Mononuclear cell (primary cell): ENCODE measurements around the gene OSBPL1A. TPM values are rescaled to one million over a fixed set of nuclear protein-coding genes. Genes with fewer than 3 reads are reported as not detected.

ENCODE experiments used
- H3K27me3 ChIP-seq: 2 replicates; pipeline ENCODE4 v1.6.0; 2011; ENCODE audit warnings: low read length, control low read depth; ENCODE audit not compliant: insufficient read depth
- H3K4me1 ChIP-seq: 2 replicates; pipeline ENCODE4 v1.5.1; 2011; ENCODE audit warnings: mild to moderate bottlenecking, low read length, control low read depth; ENCODE audit not compliant: insufficient read depth
- H3K4me3 ChIP-seq: 2 replicates; pipeline ENCODE4 v1.5.1; 2011; ENCODE audit warnings: mild to moderate bottlenecking, low read length, moderate library complexity
- H3K9me3 ChIP-seq: 2 replicates; pipeline ENCODE4 v1.5.1; 2011; ENCODE audit warnings: low read depth, mild to moderate bottlenecking, control low read depth, low read length
- total RNA-seq: library from RNA; depleted of rRNA; stranded (reverse); fragments of >200 nt; gene quantifications from one replicate; pipeline ENCODE4 v1.2.3, GENCODE V29; 2012

The OSBPL1A gene
- total RNA-seq, 1 donor = 4.2 TPM

GRCh38 chr18:24413148-24413547, 15.5 kb upstream of the OSBPL1A start:
- H3K4me3 ChIP-seq = no peak overlapping the region
- no peaks in the 10 kb centered on the region for H3K27me3 ChIP-seq
- H3K4me1 ChIP-seq = no peaks in the 10 kb centered on the region
- no peaks in the 10 kb centered on the region for H3K9me3 ChIP-seq

- Histone ChIP-seq H3K9me3 (no peaks in the 10 kb centered on the region), H3K4me3 (no peak overlapping the region)
Measured at GRCh38 chr18:24408496-24408895, 10.9 kb upstream of the OSBPL1A start.

GRCh38 chr18:24404591-24404990, 7.0 kb upstream of the OSBPL1A start:
- Histone ChIP-seq H3K27me3 (peaks cover 8% of the 10 kb centered on the region), H3K4me3 (no peak overlapping the region), H3K4me1 (no peaks in the 10 kb centered on the region), H3K9me3 (no peaks in the 10 kb centered on the region)

More at GRCh38 chr18:24408496-24408895, 10.9 kb upstream of the OSBPL1A start:
- no peaks in the 10 kb centered on the region for H3K4me1 ChIP-seq
- peaks cover 8% of the 10 kb centered on the region for H3K27me3 ChIP-seq

DNA sequence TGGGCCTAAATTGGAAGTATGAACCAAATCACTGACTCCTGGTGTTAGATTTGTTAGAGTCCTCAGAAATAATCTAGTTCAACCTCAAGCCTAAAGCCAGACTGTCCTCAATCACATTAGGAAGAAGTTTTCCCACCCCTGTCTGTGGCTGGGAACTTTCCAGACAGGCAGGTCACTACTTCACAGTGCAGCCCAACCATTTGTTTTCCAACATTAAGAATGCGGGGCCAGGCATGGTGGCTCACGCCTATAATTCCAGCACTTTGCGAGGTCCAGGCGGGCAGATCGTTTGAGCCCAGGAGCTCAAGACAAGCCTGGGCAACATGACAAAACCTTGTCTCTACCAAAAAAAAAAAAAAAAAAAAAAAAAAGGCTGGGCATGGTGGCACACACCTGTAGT, 5.5 kb upstream of the OSBPL1A start:
- Histone ChIP-seq H3K4me1 (peaks cover 6% of the 10 kb centered on the region), H3K27me3 (peaks cover 8% of the 10 kb centered on the region), H3K9me3 (no peaks in the 10 kb centered on the region), H3K4me3 (no peak overlapping the region)

GRCh38 chr18:24402209-24402785, 4.7 kb upstream of the OSBPL1A start:
- H3K27me3 ChIP-seq = peaks cover 8% of the 10 kb centered on the region
- H3K9me3 ChIP-seq = no peaks in the 10 kb centered on the region
- H3K4me3 ChIP-seq = no peak overlapping the region
- H3K4me1 ChIP-seq = peaks cover 12% of the 10 kb centered on the region

DNA sequence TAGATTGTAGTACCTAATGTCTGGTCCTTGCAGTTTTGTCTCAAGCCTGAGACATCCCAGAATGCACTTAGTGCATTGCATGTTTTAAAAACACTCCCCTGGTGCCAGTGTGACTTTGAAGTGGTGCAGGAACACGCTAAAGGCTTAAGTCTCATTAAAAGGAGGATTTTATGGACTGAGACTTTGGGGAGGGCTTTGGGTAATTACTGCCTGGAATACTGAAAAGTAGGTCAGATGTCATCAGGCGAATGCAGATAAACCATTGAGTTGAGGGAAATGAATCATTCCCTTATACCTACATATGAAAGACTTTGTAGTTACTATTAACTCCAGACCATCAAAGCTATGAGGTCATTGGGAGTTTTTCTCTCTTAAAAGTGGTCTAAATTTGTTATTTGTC, 3.0 kb upstream of the OSBPL1A start:
- Histone ChIP-seq H3K27me3 (peaks cover 2% of the 10 kb centered on the region), H3K4me3 (no peak overlapping the region), H3K4me1 (peaks cover 25% of the 10 kb centered on the region), H3K9me3 (no peaks in the 10 kb centered on the region)

DNA sequence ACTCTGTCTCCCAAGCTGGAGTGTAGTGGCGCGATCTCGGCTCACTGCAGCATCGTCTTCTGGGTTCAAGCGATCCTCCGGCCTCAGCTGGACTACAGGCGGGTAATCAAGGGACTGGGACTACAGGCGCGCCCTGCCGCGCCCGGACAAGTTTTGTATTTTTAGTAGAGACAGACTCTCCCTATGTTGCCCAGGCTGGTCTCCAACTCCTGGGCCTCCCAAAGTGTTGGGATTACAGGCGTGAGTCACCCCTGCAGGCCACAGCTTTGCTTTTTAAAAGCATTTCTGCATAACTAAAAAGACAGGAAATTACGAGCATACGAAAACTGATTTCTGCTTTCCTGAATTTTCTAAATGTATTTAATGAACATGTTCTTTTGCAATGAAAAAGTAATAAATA, 916 bp upstream of the OSBPL1A start:
- H3K9me3 ChIP-seq = no peaks in the 10 kb centered on the region
- H3K4me1 ChIP-seq = peaks cover 30% of the 10 kb centered on the region
- H3K4me3 ChIP-seq = no peak overlapping the region
- no peaks in the 10 kb centered on the region for H3K27me3 ChIP-seq

GRCh38 chr18:24397131-24397693, 412 bp downstream of the OSBPL1A start:
- Histone ChIP-seq H3K27me3 (no peaks in the 10 kb centered on the region), H3K4me1 (peaks cover 30% of the 10 kb centered on the region), H3K9me3 (no peaks in the 10 kb centered on the region), H3K4me3 (peak overlapping the region; percentile 59)

- peaks cover 30% of the 10 kb centered on the region for H3K4me1 ChIP-seq
- no peak overlapping the region for H3K4me3 ChIP-seq
- H3K27me3 ChIP-seq = no peaks in the 10 kb centered on the region
- H3K9me3 ChIP-seq = no peaks in the 10 kb centered on the region
Measured at GRCh38 chr18:24396082-24396633, 1.5 kb downstream of the OSBPL1A start.

DNA sequence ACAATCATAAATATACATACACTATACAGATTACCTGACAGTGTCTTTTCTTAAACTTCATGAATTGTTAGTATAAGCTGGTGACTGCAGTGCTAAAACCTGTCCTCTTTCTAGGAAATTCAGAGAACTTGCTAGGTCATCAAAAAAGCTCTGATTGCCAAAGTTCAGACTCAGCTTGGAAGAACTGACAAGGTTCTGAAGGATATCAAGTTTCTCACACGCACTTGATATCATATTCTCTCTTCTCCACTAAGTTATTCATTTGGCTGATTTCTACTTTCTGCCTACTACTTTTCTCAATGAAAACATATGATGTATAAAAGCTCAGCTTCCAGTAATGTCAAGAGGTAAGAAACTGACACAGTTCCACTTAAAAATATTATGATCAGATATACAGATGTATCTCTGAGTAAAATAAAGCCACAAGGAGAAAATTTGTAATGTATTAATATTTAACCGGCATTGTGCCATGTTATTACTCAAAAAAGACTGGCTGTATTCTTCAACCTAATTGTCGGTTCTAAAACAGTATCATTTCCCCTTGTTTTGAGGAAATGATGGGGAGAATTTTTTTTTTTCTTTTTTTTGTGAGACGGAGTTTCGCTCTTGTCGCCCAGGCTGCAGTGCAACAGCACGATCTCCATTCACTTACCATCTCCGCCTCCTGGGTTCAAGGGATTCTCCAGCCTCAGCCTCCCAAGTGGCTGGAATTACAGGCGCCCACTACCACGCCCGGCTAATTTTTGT, 2.4 kb downstream of the OSBPL1A start:
- H3K9me3 ChIP-seq = no peaks in the 10 kb centered on the region
- no peaks in the 10 kb centered on the region for H3K27me3 ChIP-seq
- no peak overlapping the region for H3K4me3 ChIP-seq
- H3K4me1 ChIP-seq = peaks cover 30% of the 10 kb centered on the region

DNA sequence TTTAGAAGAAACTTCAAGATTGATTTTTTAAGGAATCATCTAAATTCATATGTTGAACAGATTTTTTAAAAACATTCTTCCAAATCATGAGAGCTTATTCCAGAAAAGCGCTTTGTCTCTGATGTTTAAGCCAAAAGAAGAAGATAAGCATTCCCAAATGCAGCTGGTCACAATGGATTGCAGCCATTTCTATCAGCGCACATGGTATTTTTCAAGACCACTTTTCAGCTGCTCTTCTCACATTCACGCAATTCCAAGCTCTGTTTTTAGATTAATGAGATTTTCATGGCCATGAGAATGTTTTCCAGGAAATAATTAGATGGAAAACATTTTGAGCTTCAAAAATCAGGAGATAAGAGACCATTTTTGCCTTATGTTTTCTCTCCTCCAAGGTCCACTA, 8.7 kb downstream of the OSBPL1A start:
- Histone ChIP-seq H3K4me3 (no peak overlapping the region), H3K9me3 (no peaks in the 10 kb centered on the region), H3K27me3 (no peaks in the 10 kb centered on the region), H3K4me1 (peaks cover 15% of the 10 kb centered on the region)

GRCh38 chr18:24386681-24387080, 10.9 kb downstream of the OSBPL1A start:
- H3K4me1 ChIP-seq = peaks cover 15% of the 10 kb centered on the region
- H3K4me3 ChIP-seq = no peak overlapping the region
- no peaks in the 10 kb centered on the region for H3K9me3 ChIP-seq
- no peaks in the 10 kb centered on the region for H3K27me3 ChIP-seq

GRCh38 chr18:24381126-24381525, 16.5 kb downstream of the OSBPL1A start:
- no peaks in the 10 kb centered on the region for H3K9me3 ChIP-seq
- no peak overlapping the region for H3K4me3 ChIP-seq
- no peaks in the 10 kb centered on the region for H3K27me3 ChIP-seq
- H3K4me1 ChIP-seq = peaks cover 5% of the 10 kb centered on the region

GRCh38 chr18:24380163-24380747, 17.4 kb downstream of the OSBPL1A start:
- H3K4me1 ChIP-seq = no peaks in the 10 kb centered on the region
- no peak overlapping the region for H3K4me3 ChIP-seq
- H3K9me3 ChIP-seq = no peaks in the 10 kb centered on the region
- H3K27me3 ChIP-seq = no peaks in the 10 kb centered on the region

DNA sequence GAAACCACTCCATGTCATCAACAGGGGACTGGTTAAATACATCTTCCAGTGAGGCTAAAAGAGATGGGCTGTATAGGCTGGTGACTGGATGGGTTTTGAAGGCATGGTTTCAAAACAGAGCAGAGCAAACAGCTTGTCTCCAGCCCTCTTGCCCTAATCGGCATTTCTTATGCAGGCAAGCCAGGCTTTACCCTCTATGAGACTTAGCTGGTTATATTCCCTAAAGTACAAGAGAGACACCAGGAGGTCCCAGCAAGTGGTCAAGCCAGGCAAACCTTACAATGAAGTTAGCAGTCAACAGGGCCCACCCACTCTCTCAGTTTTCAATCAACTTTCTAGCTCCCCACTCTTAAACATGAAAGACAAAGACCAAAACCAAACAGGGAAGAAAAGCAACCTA, 19.0 kb downstream of the OSBPL1A start:
- H3K9me3 ChIP-seq = no peaks in the 10 kb centered on the region
- no peaks in the 10 kb centered on the region for H3K4me1 ChIP-seq
- H3K4me3 ChIP-seq = no peak overlapping the region
- no peaks in the 10 kb centered on the region for H3K27me3 ChIP-seq
